GM12872 (cell line): ENCODE measurements around the gene HTR6.

Experiments
- TF ChIP-seq, protein P1 (sequence below): IDR thresholded peaks from 3 replicates; pipeline ENCODE4 v1.5.1; 2011; ENCODE audit warnings: low read depth, mild to moderate bottlenecking, low read length, moderate library complexity; ENCODE audit not compliant: insufficient read depth

The HTR6 gene

GRCh38 chr1:19664453-19665185 is at the start of gene HTR6:
Gene HTR6, plus strand, starts transcription at chr1:19664875. Its CDS starts 879 bp downstream, at chr1:19665754.
- TF ChIP-seq, protein P1, sequence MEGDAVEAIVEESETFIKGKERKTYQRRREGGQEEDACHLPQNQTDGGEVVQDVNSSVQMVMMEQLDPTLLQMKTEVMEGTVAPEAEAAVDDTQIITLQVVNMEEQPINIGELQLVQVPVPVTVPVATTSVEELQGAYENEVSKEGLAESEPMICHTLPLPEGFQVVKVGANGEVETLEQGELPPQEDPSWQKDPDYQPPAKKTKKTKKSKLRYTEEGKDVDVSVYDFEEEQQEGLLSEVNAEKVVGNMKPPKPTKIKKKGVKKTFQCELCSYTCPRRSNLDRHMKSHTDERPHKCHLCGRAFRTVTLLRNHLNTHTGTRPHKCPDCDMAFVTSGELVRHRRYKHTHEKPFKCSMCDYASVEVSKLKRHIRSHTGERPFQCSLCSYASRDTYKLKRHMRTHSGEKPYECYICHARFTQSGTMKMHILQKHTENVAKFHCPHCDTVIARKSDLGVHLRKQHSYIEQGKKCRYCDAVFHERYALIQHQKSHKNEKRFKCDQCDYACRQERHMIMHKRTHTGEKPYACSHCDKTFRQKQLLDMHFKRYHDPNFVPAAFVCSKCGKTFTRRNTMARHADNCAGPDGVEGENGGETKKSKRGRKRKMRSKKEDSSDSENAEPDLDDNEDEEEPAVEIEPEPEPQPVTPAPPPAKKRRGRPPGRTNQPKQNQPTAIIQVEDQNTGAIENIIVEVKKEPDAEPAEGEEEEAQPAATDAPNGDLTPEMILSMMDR = no peak

GRCh38 chr1:19615438-19615837 is 49.2 kb upstream of the HTR6 start:
- TF ChIP-seq, protein P1 = no peak

- TF ChIP-seq, protein P1 = no peak
These were observed 48.2 kb upstream of the HTR6 start for GRCh38 chr1:19616489-19616888.

DNA sequence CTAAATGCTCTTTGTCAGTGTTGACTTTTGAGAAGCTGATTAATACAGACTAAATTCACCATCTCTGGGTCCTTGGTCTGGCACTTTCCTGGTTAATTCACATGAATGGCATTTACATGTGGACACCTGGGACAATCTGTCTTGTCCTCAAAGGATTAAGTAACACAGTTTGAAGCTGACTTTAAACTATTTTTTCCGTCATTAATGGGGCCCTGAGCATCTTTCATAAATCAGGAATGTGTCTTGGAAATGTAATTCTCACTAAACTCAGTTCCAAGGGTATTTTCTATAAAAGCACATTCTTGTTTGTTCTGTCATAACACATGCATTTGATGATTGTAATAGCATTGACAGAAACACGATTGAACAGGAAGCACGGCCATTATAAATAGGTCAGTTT is 47.3 kb upstream of the HTR6 start:
- TF ChIP-seq, protein P1 = no peak

GRCh38 chr1:19618428-19618827 is 46.2 kb upstream of the HTR6 start:
- TF ChIP-seq, protein P1 = no peak

GRCh38 chr1:19619697-19620384 is 44.8 kb upstream of the HTR6 start:
- TF ChIP-seq, protein P1 = no peak

GRCh38 chr1:19620786-19621185 is 43.9 kb upstream of the HTR6 start:
- TF ChIP-seq, protein P1 = no peak
